GM18517 (cell line): Measurements from ENCODE around the gene ANKRD63.

Experiments used
- ATAC-seq: cut with Tn5 transposase; IDR thresholded peaks from one replicate; pipeline ENCODE4 v1.9.1; 2021; ENCODE audit warnings: mild to moderate bottlenecking, moderate library complexity; ENCODE audit not compliant: unreplicated experiment

The ANKRD63 gene

GRCh38 chr15:40280260-40281056, 2.4 kb downstream of the ANKRD63 start:
- ATAC-seq = no peak

DNA sequence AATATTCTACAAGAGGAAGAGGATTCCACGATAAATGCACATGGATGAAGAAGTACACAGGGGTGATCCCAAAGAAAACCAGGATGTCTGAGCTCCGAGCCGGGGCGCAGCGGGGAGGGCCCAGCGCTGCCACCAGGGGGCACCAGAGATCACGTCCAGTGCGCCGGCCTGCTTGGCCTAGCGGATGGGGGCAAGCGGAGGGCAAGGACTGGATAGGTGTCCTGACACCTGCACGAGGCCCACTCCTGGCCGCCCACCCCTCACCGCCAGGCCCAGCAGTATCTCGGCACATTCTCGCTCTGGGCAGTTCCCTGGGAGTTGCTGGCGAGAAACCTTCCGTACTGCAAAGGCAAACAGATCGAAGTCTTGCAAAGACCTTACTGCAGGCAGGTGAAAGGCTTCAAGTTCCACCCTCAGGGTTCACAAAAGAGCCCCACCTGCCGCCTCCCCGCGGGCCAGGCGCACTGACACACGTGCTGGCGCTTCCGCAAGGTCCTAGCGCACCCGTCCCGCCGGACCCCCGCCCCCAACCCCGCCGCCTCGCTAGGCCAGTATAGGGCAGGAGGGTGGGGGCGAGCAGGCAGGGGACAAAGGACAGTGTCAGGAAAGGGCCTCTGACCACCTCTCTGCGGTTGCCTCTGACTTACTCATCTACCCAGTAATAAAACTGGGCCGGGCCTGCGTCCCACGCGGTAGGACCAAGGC, 3.3 kb downstream of the ANKRD63 start:
- no peak for ATAC-seq

- ATAC-seq = no peak
These were observed 4.8 kb downstream of the ANKRD63 start for GRCh38 chr15:40278026-40278425.

GRCh38 chr15:40277471-40277870, 5.4 kb downstream of the ANKRD63 start:
- ATAC-seq = no peak

- ATAC-seq = no peak
These were observed 5.9 kb downstream of the ANKRD63 start for GRCh38 chr15:40276927-40277326.

DNA sequence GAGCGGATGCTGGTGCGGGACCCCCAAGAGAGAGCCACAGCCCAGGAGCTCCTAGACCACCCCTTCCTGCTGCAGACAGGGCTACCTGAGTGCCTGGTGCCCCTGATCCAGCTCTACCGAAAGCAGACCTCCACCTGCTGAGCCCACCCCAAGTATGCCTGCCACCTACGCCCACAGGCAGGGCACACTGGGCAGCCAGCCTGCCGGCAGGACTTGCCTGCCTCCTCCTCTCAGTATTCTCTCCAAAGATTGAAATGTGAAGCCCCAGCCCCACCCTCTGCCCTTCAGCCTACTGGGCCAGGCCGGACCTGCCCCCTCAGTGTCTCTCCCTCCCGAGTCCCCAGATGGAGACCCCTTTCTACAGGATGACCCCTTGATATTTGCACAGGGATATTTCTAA, 6.9 kb downstream of the ANKRD63 start:
- ATAC-seq = no peak

DNA sequence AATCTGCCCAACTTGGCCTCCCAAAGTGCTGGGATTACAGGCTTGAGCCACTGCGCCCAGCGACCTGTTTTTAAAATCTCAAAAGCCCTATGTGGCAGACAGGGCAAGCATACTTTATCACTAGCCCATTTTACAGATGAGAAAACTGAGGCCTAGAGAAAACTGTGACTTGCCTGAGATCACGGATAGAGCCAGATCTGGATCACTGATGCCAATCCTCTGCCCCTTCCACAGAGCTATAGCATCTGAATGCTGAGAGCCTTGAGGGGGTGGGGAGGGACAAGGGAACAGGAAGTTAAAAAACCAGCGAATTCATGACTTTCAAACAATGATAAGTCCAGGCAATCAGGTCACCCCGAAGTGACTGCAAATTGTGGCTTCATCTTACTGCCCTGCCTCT, 7.3 kb downstream of the ANKRD63 start:
- ATAC-seq = no peak

- ATAC-seq = peak; percentile 49
These were observed 8.3 kb downstream of the ANKRD63 start for GRCh38 chr15:40274350-40275274.

GRCh38 chr15:40273428-40273827, 9.4 kb downstream of the ANKRD63 start:
- no peak for ATAC-seq

DNA sequence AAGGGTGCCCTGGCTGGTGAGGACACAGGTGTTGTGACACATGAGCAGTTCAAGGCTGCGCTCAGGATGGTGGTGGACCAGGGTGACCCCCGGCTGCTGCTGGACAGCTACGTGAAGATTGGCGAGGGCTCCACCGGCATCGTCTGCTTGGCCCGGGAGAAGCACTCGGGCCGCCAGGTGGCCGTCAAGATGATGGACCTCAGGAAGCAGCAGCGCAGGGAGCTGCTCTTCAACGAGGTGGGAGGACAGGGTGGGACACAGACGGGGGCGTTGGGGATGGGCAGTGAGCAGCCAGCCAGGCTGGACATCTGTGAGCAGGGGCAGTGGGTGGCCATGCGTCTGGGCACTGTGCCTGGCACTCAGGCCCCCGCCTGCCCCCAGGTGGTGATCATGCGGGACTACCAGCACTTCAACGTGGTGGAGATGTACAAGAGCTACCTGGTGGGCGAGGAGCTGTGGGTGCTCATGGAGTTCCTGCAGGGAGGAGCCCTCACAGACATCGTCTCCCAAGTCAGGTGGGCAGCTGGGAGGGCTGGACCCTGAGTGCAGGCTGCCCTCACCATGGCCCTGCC, 10.3 kb downstream of the ANKRD63 start:
- ATAC-seq = no peak

DNA sequence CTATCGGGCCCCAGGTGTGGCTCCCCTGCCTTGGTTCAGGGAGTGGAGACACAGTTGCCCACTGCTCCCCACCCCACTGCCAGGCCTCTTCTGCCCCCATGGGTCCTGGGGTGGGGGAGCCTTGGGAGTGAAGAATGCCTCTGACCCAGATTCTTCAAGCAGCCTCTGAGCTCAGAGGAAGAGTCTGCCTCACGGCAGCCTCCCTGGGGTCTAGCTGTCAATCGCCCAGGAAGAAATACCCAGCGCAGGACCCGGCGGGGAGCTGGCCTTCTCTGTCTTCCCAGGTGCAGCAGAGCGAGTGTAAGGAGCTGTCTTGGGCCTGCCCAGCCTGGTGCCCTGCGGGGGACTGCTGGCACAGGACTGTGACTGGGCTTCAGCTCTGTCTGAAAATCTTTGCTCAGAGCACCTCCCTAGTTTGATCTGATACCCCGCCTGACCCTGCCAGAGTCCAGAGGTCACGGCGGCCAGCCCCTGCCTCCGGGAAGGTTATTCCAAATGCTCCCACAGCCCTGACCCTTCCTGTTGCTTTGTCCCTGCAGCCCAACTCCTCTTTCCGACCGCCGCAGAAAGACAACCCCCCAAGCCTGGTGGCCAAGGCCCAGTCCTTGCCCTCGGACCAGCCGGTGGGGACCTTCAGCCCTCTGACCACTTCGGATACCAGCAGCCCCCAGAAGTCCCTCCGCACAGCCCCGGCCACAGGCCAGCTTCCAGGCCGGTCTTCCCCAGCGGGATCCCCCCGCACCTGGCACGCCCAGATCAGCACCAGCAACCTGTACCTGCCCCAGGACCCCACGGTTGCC, 11.0 kb downstream of the ANKRD63 start:
- ATAC-seq = no peak

- ATAC-seq = no peak
These were observed 12.4 kb downstream of the ANKRD63 start for GRCh38 chr15:40270246-40270995.

DNA sequence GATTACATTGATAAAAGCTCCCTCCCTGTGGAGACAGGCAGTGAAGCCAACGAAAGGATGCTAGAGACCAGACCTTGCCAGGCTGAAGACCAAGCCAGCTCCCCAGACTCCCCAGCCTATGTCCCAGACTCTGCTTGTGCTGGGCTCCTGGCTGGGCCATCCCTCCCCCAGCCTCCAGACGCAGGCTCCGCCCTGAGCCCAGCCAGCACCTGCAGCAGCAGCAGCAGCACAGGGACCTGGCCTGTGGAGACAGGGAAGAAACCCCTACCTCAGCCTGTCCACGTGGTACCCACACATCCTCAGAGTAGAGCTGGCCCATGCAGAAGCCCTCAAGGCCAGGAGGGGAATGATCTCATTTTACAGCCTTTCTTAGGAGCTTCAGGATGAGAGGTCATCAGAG, 13.3 kb downstream of the ANKRD63 start:
- ATAC-seq = no peak

DNA sequence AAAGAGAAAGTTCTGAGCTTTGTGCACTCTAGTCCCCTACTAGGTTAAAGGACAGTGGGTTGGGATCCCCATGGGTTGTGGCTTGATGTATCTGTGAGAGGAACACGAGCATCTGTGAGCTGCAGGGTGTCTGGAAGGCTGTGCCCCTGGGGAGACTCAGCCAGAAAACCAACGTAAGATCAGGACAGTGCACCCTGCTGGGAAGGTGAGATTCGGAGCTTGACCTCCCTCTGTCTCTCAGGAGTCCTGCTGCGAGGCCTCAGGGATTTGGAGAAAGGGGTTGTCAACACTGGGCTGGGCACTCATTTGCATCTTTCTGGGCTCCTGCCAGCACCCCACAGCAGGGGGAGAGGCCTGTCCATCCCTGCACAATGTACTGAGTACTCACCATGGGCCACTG, 15.2 kb downstream of the ANKRD63 start:
- ATAC-seq = no peak

GRCh38 chr15:40266828-40267304, 16.0 kb downstream of the ANKRD63 start:
- ATAC-seq = no peak

DNA sequence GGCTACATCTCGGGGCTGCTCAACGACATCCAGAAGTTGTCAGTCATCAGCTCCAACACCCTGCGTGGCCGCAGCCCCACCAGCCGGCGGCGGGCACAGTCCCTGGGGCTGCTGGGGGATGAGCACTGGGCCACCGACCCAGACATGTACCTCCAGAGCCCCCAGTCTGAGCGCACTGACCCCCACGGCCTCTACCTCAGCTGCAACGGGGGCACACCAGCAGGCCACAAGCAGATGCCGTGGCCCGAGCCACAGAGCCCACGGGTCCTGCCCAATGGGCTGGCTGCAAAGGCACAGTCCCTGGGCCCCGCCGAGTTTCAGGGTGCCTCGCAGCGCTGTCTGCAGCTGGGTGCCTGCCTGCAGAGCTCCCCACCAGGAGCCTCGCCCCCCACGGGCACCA, 17.0 kb downstream of the ANKRD63 start:
- ATAC-seq = no peak

DNA sequence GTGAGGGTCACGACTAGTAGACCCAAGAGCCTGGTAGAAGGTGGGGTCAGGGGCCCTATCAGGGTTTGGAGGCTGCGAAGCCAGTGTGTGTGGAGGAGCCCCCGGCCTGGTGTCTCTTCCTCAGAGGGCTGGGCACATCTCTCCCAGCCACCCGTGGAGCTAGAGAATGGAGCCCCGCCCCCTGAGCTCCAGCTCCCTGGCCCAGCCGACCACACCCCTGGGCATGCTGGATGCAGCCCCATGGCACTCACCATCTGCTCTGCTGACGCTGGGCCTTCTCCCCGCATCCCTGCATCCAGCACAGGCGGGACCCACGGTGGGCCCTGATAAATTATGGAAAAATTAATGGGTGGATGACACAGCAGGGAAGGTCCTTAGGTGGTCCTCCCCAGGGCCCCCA, 17.5 kb downstream of the ANKRD63 start:
- no peak for ATAC-seq

GRCh38 chr15:40264321-40265153, 18.3 kb downstream of the ANKRD63 start:
- ATAC-seq = no peak
